ENCODE measurements around the gene LGALS1.

The LGALS1 gene

DNA sequence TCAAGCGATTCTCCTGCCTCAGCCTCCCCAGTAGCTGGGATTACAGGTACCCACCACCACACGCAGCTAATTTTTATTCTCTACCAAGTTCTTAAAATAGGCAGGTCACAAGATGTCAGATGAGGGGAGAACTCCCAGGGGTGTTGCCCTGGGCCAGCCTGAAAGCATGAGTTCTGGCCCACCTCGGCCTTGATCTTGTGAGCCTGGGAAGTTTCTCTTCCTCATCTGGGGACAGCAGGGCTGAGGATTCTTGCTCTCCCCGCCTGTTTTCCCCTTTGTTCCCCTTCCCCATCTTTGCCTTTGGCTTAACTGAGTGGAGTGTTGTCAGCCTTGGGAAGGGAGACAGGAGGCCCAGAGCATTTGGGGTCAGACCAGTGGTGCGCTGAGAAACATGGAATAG lies 13.4 kb upstream of the LGALS1 start:
- DNase-seq (ENCODE audit: low read depth): no peak

DNA sequence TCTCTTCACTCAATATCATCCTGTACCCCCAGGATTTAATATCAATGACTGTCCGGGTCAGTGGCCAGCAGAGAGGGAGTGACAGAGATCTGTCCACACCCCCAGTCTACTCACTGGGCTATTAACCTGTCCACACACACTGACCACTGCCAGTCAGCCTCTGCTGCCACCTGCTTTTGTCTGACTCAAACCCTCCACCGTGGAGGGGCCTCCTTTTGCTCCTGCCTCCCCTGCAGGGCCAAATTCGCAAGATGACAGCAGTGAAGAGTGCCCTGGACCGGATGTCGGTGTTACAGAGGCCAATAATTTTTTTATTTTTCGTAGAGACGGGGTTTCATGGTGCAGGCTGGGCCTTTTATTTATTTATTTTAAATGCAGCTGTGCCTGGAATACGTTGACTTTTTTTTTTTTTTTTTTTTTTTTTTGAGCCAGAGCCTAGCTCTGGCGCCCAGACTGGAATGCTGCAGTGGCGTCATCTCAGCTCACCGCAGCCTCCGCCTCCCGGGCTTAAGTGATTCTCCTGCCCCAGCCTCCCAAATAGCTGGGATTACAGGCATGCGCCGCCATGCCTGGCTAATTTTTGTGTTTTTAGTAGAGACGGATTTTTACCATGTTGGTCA lies 11.8 kb upstream of the LGALS1 start:
- peak; percentile 58 for DNase-seq (ENCODE audit: low read depth)

GRCh38 chr22:37664249-37665101 lies 11.0 kb upstream of the LGALS1 start:
- DNase-seq (ENCODE audit: low read depth): no peak

GRCh38 chr22:37665487-37665886 lies 9.9 kb upstream of the LGALS1 start:
- no peak for DNase-seq (ENCODE audit: low read depth)

- peak; percentile 20 for DNase-seq (ENCODE audit: low read depth)
These were observed 5.8 kb upstream of the LGALS1 start for GRCh38 chr22:37669586-37669985.

DNA sequence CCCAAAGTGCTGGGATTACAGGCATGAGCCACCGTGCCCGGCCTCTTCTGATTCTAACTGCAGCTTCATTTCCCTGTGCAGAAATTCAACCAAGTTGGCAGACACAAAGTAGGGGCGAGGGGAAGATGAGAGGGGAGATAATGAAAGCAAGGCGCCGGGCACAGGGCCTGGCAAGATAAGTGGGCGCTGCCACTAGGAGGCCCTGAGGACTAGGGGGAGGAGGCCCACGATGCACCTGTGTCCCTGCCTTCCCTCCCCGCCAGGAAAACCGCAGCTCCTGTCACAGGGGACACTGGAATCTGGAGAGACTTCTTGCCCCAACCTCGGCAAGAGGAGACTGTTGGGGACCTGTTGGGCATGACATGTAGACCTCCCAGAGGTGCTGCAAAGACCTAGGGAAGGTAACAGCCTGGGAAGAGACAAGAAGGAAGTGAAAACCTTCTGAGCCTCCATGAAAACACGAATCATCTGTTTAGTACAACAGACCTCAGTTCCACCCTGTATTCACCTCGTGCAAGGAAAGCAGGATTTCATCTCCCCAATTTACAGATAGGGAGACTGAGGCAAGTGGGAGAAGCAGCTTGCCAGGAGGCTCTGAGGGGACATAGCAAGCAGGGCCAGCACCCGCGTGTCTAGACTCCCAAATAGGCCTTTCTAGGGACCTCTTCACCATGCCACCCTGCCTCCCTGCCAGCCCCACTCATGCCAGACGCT lies 3.1 kb upstream of the LGALS1 start:
- no peak for DNase-seq (ENCODE audit: low read depth)

GRCh38 chr22:37672920-37673455 lies 2.4 kb upstream of the LGALS1 start:
- no peak for DNase-seq (ENCODE audit: low read depth)

DNA sequence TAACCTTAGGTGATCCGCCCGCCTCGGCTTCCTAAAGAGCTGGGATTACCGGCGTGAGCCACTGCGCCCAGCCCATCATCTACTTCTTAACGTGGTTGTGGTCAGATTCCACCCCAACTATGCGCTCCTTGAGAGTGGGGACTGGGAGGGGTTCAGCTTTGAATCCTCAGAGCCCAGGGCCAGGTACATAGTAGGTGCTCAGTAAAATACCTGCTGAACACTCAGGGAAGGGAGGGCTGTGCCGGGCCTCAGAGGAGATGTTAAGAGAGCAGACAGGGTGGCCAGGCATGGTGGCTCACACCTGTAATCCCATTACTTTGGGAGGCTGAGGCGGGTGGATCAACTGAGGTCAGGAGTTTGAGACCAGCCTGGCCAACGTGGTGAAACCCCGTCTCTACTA lies 1.2 kb upstream of the LGALS1 start:
- no peak for DNase-seq (ENCODE audit: low read depth)

GRCh38 chr22:37675930-37676735 lies 697 bp downstream of the LGALS1 start:
- peak; percentile 47 for DNase-seq (ENCODE audit: low read depth)

GRCh38 chr22:37676736-37677492 lies 1.5 kb downstream of the LGALS1 start:
- DNase-seq (ENCODE audit: low read depth): peak; percentile 99

- no peak for DNase-seq (ENCODE audit: low read depth)
These were observed 2.1 kb downstream of the LGALS1 start for GRCh38 chr22:37677493-37677974.

DNA sequence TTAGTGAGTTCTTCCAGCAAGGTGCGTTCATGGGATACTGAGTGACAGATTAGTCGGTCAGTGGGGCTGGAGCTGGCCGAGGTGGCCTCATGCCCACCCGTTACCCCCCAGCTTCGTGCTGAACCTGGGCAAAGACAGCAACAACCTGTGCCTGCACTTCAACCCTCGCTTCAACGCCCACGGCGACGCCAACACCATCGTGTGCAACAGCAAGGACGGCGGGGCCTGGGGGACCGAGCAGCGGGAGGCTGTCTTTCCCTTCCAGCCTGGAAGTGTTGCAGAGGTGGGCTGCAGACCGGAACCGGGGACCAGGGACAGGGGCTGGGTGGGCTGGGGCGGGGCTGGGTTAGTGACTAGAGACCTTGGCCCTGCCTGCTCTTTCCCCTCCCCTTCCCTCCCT lies 2.9 kb downstream of the LGALS1 start:
- no peak for DNase-seq (ENCODE audit: low read depth)

- DNase-seq (ENCODE audit: low read depth): no peak
These were observed 4.2 kb downstream of the LGALS1 start for GRCh38 chr22:37679670-37680069.

- DNase-seq (ENCODE audit: low read depth): peak; percentile 50
These were observed 4.9 kb downstream of the LGALS1 start for GRCh38 chr22:37680191-37680851.

DNA sequence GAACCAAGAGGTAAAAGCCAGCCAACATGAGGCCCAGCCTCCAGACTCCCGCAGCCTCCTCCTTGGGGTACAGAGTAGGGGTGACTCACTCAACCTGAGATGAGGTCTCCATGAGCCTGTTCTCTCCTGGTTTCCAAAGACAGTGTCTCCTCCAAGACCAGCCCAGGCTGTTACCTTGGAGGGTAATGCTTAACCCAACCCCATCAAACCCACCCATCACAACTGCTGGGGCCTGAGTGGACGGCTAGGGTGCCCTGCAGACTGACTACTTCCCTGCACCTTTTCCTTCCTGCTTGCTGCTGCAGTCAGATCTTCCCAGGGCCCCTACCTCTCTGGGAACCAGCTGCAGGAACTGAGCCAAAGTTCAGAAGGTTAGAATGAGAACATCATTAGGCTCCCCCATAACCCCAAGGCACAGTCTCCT lies 5.6 kb downstream of the LGALS1 start:
- peak; percentile 74 for DNase-seq (ENCODE audit: low read depth)

DNA sequence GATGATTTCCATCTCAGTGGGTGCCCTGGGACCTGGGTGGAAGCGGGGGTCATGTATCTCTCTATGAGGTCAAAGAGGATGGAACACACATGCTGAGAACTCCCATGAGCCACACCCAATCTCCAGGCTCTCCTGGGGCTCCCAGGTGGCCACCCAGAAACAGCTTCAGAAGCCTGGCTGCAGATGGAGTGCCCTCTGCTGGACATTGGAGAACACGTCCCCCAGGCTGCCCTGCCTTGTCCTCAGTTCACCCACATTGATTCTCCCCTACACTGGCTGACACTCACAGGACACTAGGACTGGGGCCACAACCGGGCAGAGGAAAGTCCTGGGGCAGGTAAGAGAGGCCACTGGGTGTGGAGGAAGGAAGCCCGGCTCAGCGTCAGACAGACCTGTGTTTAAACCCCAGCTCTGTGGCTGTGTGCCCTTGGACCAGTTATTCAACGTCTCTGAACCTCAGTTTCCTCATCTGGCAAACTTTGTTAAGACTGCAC lies 6.2 kb downstream of the LGALS1 start:
- DNase-seq (ENCODE audit: low read depth): peak; percentile 88

GRCh38 chr22:37684803-37685615 lies 9.6 kb downstream of the LGALS1 start:
- peak; percentile 30 for DNase-seq (ENCODE audit: low read depth)

GRCh38 chr22:37686002-37686982 lies 10.9 kb downstream of the LGALS1 start, which contains the start of gene NOL12:
Gene NOL12, plus strand, starts transcription at chr22:37686343. Its CDS starts 50 bp downstream, at chr22:37686393.
- peak; percentile 92 for DNase-seq (ENCODE audit: low read depth)
